Amygdala (tissue), 56 donors: ENCODE results near the gene IL17RE.

ENCODE experiments used
- DNase-seq, 56 donors: peaks; one replicate each; lab custom pipeline; 2025; lab: John Stamatoyannopoulos, UW

The IL17RE gene

DNA sequence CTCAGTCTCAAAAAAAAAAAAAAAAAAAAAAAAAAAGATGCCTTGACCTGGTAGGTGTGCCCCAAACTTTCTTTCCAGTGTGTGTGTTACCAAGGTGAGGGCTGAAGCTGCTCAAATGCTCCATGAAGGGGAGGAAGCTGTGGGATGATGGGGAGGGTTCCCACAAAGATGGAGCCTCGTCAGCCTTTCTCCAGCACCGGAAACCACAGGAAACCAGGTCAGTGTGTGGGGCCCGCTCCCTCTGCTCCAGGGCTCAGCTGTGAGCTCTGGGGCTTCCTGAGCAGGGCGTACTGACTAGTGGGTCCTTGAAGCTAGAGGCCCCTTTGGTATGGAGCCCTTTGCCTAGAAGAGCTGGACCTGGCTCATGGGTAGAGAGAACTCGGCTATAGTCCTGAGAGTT is 681 bp upstream of the IL17RE start:
- DNase-seq = no peak

DNA sequence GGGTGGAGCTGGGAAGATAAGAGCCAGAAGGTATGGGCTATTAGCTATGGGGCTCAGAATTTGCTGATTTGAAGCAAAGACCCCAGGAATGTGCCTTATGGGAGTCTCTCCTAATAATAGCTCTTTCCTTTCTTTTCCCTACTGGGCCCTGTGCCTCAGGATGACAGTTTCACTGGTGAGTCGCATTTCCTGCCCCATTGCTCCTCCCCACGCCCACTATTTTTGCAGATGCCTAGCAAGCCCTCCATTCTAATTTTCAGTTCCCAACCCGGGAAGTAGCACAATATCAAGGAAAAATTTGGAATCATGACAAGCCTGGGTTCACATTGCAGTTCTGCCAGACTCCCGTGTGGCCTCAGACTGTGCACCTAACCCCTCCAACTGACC is 583 bp downstream of the IL17RE start:
- no peak for DNase-seq

DNA sequence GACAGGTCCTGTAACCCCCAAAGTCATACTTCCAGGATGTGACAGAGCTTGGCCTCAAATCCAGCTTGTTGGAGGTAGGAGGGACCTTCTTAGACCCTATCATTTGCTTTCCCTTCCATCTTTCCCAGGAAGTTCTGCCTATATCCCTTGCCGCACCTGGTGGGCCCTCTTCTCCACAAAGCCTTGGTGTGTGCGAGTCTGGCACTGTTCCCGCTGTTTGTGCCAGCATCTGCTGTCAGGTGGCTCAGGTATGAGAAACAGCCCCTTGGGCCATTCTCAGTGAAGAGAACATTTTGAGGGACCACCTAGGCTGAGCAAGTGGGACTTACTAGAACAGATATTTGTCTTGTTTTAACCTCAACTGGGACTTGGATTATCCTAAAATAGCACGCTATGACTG is 1.3 kb downstream of the IL17RE start:
- DNase-seq = no peak

DNA sequence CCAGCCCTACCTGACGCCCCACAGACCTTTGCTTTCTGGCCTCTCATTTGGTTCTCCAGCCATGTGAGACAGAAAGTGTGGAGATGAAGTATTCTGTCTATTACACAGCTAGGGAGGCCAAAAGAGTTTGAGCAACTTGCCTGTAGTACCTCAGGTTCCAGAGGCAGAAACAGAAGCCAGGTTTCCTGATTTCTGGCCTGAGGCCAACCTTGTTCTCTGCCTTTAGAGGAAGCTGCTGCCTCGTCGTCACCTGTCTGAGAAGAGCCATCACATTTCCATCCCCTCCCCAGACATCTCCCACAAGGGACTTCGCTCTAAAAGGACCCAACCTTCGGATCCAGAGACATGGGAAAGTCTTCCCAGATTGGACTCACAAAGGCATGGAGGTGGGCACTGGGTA is 3.8 kb downstream of the IL17RE start:
- no peak for DNase-seq

DNA sequence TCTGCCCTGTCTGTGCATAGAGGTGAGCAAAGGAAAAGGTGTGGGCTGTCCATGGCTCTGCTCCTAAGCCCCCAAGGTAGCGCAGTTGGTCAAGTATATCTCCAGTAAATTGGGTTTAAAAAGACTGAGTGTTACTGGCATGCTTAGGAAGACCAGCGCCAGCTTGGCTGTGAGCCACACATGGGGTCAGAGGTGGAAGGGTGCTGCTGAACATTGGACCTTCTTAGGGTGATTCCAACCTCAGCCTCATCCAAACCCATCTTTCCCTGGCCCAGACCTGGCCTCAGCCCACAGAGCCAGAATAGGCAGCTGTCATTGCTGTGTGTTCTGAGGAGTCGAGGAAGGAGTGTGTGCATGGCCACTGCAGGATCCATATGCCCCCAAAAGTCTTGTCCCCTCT is 5.6 kb downstream of the IL17RE start:
- DNase-seq = no peak

DNA sequence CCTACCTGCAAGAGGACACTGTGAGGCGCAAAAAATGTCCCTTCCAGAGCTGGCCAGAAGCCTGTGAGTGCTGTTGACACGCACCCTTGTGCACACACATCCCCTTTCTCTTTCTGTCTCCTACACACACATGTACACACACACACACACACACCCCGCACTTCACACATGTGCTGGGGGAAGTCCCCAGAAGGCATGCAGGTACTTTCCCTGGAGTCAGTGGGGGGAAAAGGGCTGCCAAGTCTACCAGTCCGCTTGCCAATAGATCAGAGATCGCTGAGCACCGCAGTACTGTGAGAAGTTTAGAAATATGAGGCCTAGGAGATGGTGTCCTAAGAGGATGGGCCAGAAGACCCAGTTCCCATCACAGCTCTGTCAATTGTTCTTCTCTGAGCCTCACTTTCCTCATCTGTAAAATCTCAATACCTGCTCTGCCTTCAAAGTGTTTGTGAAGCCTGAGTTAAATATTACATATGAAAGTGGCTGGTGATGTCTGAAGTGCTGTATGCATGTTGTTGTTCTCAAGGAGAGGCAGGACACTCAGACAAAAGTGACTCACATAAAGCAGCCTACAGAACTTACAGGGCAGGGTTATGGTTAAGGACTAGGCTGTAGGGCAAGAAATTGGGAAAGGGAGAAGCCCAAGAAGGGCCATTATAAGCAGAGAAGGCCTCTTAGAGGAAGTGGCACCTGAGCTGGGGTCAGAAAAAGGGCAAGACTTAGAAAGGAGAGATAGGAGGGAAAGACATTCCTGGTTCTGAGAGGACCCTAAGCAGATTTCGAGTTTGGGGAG is 6.8 kb downstream of the IL17RE start:
- DNase-seq = no peak

DNA sequence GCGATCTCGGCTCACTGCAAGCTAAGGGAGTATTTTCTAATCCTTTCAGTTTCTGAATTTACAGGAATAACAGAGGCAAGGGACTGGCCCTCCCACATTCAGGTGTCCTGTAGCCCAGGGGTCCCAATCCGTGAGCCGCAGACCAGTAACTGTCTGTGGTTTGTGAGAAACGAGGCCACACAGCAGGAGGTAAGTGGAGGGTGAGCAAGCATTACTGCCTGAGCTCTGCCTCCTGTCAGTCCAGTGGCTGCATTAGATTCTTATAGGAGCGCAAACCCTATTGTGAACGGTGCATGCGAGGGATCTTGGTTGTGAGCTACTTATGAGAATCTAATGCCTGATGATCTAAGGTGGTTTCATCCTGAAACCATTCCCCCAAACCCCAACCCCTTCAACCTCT is 9.2 kb downstream of the IL17RE start:
- no peak for DNase-seq

DNA sequence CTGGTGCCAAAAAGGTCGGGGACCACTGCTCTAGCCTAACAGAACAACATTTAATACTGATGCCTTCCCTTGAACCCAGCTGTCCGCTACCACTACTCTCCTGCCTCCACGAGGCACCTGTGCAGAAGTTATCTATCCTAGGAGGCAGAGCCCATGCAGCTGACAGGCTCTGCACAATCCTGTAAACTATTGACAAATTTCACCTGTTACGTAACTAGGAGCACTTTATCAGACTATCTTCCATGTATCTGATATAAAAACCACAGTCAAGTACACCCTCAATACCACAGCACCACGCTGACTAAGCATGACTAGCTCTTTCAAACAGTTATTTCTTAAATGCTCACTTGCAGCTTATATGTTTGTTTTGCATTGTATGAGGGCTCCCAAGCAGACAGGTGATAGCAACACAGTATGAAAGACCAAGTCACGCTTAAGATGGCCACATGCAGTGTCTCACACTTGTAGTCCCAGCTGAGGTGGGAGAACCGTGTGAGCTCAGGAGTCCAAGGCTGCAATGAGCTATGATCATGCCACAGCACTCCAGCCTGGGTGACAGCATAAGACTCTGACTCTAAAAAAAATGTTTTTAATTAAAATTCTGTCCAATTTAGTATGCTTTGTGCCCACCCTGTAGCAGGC is 9.8 kb downstream of the IL17RE start:
- no peak for DNase-seq

DNA sequence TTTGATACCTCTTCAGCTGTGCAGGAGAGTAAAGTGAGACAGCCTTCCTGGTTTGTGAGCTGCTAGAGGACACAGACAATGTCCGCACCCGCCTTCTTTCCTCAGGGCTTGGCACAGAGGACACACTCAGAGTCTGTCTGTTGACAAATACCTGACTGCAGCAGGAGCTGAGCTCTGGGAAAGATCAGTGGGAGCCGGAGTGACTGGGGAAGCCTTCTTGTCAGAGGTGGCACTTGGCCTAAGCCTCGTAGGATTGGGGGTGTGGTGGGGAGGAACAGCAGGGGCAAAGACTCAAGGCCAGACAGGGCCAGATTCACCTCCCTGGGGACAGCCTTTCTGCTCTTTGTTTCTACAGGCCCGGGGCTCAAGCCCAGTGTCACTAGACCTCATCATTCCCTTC is 11.0 kb downstream of the IL17RE start:
- no peak for DNase-seq

DNA sequence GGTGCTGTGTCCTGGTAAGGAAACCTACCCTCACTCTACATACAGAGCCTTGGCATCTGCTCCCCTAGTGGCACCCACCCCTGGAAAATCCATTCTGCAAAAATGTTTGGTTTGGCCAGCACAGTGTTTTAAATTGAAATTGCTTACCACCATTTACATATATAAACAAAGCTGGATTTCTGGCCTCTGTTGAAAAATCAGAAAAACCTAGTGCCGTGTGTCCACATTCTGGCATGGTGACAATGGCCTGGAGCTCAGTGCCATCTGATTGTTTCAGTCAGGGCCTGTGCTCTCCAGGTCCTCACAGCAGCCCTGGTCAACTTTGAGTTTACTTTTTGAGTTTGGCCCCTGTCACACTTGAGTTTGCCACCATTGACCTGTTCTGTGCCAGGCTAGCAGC is 11.4 kb downstream of the IL17RE start:
- DNase-seq = no peak

DNA sequence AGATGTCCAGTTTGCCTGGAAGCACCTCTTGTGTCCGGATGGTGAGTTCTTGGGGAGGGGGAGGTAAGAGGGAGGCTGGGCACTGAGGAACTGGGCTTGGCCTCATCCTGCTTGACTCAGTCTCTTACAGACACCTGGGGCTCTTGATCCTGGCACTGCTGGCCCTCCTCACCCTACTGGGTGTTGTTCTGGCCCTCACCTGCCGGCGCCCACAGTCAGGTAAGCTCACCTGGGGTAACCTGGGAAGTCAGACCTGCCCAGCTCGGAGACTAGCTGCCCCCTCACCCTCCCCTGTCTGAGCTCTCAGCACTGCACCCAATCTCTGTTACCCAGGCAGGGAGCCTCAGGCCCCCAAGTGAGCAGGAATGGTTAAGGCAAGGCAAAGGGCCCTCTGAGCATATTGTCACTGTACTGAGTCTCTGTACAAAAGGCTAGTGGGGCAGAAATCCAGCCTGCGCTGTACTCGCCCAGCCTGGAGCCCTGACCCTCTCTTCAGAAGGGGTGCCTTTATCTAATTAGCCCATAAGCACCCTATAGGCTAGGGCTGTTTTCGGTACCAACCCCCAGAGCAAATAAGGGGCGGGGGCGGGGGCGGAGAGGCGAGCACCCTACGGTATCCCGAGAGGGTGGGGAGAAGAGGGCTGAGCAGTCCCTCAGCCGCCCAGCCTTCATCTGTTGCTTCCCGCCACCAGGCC is 12.1 kb downstream of the IL17RE start:
- peak in 2 of 56 donors; percentile 6 to 24 for DNase-seq

DNA sequence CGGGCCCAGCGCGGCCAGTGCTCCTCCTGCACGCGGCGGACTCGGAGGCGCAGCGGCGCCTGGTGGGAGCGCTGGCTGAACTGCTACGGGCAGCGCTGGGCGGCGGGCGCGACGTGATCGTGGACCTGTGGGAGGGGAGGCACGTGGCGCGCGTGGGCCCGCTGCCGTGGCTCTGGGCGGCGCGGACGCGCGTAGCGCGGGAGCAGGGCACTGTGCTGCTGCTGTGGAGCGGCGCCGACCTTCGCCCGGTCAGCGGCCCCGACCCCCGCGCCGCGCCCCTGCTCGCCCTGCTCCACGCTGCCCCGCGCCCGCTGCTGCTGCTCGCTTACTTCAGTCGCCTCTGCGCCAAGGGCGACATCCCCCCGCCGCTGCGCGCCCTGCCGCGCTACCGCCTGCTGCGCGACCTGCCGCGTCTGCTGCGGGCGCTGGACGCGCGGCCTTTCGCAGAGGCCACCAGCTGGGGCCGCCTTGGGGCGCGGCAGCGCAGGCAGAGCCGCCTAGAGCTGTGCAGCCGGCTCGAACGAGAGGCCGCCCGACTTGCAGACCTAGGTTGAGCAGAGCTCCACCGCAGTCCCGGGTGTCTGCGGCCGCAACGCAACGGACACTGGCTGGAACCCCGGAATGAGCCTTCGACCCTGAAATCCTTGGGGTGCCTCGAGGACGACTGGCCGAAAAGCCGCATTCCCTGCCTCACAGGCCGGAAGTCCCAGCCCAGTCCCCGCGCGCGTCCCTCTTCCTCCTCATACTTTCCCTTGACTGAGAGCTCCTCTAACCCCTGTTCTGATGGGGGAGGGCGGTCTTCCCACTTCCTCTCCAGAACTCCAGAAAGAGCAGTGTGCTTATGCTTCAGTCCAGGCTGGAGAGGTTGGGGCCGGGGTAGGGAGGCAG is 12.8 kb downstream of the IL17RE start:
- DNase-seq = peak in 42 of 56 donors; percentile 7 to 74 (median 42)

DNA sequence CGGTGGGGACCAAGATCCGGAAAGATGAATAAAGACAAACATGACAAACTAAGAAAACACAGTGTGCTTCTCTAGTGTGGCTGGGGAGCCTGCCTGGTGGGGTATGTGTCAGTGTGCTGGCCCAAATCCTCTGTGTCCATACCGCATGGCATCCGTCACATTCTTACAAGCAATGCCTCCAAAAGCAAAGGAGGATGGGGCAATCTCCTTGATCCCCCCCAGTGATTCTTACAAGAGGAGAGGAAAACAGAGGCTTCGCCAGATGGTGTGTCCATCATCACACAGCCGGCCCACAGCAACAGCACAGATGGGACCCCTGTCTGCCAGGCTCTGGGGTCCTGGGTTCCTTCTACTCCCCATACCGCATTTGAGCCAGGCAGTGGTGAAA is 13.7 kb downstream of the IL17RE start:
- no peak for DNase-seq

DNA sequence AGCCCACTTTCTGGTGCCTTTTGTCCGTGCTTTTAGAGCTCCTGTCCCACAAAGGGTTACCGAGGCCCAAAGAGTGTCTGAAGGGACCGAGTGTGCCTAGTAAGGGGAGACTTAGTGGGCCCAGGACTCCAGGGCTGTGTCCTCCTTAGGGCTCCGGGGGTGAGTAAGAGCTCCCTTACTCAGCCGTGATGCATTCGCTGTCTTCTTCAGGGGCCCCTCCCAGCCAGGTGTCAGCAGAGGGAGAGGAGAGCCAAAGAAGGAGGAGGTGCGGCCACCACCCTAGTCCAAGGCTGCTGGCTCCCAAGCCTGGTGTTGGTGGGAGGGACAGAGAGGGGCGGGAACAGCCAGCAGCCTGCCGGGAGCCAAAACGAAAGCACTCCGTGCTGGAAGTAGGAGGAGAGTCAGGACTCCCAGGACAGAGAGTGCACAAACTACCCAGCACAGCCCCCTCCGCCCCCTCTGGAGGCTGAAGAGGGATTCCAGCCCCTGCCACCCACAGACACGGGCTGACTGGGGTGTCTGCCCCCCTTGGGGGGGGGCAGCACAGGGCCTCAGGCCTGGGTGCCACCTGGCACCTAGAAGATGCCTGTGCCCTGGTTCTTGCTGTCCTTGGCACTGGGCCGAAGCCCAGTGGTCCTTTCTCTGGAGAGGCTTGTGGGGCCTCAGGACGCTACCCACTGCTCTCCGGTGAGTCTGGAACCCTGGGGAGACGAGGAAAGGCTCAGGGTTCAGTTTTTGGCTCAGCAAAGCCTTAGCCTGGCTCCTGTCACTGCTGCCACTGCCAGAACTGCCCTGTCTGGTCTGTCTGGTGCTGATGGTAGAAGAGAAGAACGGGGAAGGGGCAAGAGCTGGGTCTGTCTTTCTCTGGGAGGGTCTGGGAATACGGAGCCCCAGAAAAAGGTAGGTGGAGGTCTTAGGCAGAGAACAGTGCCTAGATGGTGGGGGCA is 14.4 kb downstream of the IL17RE start, which contains the start of gene IL17RC:
Gene IL17RC (plus strand): TSS at position 365 of the 947 bp plus-strand sequence. CDS start 218 bp downstream, at position 583.
- DNase-seq = peak in 46 of 56 donors; percentile 8 to 70 (median 50)

DNA sequence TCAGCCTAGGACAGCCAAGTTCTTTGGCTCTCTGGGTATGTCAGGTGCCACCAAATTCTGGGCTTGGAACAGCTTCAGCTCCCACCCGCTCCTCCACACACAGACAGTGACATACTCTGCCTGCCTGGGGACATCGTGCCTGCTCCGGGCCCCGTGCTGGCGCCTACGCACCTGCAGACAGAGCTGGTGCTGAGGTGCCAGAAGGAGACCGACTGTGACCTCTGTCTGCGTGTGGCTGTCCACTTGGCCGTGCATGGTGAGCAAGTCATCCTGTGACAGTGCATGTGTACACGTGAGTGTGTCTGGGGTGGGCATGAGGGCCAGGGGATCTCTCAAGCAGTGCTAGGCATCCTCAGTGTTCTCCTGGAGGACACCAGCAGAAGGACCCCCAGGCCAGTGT is 15.2 kb downstream of the IL17RE start:
- DNase-seq = no peak

DNA sequence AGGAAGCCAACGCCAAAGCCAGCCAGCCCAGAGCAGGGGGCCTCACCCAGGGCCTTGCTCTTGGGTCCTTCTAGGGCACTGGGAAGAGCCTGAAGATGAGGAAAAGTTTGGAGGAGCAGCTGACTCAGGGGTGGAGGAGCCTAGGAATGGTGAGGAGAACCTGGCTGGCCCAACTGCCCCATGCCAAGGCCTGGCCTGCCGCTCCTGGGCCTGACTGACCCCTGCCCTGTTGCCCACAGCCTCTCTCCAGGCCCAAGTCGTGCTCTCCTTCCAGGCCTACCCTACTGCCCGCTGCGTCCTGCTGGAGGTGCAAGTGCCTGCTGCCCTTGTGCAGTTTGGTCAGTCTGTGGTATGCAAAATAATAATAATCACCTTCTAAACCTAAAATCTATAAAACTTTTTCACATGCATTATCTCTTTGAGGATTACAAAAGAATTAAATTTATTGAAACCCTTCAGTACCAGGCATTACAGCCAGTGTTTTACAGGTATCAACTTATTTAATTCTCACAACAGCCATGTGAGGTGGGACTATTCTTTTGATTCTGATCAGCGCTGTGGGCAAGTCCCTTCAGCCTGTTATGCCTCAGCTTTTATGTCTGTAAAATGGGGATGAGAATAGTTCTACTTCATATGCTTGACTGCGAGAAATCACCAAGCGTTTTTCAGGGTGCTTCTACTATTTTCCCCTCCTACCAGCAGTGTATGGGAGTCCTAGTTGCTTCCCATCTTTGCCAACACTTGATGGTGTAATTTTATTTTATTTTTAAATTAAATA is 15.8 kb downstream of the IL17RE start:
- no peak for DNase-seq

DNA sequence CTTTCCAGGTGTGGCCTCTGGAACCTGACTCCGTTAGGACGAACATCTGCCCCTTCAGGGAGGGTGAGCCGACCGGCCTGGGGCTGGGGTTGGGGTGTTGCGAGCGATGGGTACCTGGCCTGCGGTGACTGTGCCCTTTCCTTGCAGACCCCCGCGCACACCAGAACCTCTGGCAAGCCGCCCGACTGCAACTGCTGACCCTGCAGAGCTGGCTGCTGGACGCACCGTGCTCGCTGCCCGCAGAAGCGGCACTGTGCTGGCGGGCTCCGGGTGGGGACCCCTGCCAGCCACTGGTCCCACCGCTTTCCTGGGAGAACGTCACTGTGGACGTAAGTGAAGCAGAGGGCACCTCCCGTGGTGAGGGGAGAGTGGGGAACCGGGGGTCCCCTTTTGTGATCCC is 25.5 kb downstream of the IL17RE start:
- DNase-seq = no peak

DNA sequence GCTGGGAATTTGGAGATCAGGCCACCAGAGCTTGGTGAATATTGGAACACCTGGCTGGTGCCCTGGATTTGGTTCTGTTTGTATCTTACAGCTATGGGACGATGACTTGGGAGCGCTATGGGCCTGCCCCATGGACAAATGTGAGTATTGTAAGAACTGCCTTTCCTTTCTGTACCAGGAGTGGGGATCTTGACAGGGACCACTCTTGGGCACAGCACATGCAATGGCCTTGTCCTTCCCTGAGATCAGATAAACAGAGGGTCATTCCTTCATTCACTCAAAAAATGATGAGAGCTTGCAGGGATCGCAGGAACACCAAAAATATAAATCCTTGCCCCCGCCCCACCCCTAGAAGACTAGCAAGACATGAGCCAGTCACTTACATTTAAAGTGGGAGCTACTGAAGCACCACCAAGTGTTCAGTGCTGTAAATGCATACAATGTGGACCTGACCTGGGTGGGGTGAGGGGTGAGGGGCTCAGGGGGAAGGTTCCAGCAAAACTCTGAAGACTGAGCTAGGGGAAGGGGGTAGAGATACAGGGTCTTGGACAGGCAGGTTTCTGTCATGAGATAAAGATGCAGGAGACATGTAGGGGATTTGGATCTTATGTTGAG is 28.3 kb downstream of the IL17RE start:
- DNase-seq = no peak
